ENCODE results near the gene MAB21L3. TPM values are rescaled to one million over a fixed set of nuclear protein-coding genes. Genes with fewer than 3 reads are reported as not detected.
A peak's percentile ranks its signal among the peaks of the same experiment; 100 is the strongest.

MAB21L3 gene
- polyA plus RNA-seq, 5 donors: not detected

DNA sequence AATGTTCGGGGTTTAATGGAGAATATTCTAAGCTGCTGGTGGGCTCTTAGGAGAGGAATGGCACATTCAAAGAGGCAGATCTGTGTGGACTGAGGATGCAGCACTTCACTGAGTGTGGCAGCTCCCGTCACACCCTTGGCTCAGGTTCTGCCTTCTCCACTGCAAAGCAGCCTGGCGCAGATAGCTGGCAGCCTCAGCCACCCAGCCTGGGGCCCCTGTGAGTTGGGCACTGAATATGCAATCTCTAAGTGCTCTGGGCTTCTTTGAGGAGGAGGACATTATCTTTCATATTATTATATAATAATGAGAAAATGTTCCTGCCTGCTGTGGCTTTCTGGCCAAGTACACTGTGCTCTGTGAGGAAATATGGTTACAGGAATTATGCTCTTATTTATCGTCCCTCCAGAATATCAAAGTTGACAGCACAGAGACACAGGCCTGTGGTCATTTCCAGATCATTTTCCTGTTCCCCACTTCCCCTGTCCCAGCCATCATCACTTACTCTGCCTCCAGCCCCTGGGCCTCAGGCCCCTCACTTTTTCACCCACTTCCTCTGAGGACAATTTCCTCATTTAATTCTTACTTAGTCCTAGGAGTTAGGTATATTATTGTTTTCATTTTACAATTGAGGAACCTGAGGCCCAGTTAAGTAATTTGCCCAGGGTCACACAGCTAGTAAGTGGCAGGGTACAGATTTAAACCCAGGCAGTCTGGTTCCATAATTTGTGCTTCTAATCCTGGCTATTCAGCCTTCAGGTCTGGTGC lies 53.6 kb downstream of the MAB21L3 start:
- no peak for DNase-seq

DNA sequence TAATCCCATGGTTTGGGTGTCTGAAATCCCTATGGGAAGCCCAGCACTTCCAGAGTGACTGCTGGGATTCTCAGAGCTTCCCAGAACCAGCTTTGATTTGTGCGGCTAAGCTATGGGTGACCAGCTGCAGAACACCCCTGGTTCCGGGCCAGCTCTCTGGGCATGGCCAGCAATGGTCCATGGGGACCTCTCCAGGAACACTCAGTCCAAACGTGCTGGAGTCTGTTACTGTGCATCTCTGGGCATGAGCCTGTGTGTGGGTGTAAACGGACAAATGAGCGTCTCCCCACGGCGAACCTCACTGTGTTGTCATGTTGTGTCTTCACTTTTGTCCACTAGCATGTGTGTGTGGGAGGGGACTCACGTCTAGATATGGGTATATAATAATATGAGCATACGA lies 54.4 kb downstream of the MAB21L3 start:
- DNase-seq: no peak

DNA sequence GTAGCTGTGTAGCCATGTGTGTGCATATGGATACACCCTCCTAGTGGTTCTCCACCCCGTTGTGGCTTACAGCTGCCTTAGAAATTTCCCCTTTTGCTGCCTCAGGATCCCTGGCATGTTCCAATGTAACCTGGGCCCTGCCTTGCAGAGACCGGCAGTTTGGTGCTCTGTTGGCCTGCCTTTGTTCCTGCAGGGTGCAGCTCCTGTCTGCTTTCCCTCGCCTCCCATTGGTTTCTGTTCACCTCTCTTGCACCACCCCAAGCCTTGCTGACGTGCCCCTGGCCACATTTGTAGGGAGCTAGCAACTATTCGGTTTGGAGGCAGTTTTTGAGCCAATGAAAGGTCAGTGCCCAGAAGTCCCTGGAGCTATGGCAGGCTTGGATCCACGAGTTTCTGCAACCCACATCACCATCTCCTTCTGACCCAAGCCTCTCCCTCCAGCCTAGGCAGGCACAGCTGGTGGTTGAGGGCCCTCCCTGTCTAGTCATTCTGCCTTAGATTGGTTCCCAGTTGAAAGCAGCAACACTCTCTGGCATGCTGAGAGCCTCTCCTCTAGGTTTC lies 54.9 kb downstream of the MAB21L3 start:
- DNase-seq: no peak

DNA sequence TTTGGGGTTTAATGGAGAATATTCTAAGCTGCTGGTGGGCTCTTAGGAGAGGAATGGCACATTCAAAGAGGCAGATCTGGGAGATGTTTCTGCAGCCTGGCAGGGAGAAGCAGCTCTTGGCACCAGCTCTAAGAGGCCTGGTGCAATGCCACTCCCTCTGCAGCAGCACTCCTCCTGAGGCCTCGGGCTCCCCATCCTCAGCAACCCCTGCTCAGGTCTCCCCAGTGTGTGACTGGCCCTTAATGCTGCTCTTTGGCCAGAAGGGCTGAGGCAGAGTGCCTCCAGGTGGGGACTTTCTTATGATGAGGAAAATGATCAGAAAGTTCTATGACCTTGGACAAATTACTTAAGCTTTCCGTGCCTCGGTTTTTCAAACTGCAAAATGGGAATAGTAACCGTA lies 55.5 kb downstream of the MAB21L3 start:
- DNase-seq: no peak

DNA sequence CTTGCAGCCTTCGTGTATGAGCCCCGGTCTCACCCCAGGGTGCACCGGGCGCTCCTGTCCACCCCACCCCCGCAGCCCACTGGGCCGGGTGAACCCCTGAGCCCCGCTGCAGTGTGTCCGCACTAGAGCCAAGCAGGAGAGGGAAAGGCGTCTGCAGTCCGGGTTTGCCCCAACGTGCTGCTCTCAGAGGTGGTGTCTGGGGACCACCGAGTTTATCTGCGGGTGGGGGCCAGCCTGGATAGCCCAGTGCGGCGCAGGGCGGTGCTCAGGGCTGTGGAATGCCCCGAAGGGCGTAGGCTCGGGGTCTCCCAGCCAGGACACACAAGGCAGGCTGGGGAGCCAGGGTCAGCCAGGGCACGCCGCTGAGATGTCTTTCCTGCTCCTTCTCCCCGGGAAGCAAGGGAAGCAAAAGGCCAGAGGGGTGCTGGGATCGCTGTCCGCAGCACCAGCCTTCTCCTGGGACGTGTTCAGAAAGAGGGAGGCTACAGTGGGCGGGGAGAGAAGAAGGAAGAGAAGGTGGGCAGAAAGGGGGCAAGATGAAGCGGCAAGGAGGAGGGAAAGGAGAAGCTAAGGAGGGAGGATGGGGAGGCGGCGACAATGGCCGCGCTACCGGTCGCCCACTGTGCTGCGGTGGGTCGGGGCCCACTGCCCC lies 56.6 kb downstream of the MAB21L3 start:
- no peak for DNase-seq

DNA sequence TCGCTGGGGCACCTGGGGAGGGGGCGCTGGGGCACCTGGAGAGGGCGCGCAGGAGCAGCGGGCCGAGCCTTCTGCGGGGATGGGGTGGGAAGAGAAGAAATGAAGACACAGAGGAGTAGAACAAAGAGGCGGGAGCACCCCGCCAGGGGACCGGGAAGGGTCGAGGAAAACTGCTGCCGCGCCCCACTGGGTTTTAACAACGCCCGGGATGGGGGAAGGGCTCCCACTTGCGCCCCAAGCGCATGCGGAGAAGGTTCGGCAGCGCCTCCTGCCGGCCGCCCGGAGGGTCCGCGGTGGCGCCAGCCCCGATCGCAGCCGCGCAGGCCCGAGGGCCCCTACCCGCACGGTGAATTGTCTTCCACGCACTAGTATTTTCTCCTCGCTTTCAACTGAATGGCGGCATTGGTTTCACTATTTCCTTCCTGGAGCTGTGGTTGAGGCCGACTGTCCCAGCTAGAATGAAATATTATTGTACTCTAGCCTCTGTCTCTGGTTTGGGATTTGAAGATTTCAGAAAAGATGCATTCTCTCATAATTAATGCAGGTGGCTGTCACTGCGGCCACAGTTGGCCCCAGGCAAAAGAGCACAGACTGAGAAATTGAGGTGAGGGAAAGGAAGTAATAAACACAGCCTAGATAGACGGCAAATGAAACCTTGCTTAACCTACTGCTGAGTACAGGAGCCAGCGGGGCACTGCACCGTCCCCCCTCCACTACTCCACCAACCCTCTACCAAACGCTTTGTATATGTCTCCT lies 57.3 kb downstream of the MAB21L3 start:
- peak; percentile 53 to 69 for DNase-seq

DNA sequence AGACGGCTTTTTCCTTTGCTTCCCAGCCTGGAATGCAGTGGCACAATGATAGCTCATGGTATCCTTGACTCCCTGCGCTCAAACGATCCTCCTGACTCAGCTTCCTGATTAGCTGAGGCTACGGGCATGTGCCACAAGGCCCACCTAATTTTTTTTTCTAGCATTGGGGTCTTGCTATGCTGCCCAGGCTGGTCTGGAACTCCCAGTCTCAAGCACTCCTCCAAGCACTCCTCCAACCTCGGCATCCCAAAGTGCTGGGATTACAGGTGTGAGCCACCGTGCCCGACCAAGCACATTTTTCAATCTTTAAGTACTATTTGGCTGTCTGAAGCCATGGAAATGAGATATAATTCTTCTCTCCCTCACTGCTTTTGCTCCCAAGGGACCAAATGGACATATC lies 58.7 kb downstream of the MAB21L3 start:
- DNase-seq: no peak

DNA sequence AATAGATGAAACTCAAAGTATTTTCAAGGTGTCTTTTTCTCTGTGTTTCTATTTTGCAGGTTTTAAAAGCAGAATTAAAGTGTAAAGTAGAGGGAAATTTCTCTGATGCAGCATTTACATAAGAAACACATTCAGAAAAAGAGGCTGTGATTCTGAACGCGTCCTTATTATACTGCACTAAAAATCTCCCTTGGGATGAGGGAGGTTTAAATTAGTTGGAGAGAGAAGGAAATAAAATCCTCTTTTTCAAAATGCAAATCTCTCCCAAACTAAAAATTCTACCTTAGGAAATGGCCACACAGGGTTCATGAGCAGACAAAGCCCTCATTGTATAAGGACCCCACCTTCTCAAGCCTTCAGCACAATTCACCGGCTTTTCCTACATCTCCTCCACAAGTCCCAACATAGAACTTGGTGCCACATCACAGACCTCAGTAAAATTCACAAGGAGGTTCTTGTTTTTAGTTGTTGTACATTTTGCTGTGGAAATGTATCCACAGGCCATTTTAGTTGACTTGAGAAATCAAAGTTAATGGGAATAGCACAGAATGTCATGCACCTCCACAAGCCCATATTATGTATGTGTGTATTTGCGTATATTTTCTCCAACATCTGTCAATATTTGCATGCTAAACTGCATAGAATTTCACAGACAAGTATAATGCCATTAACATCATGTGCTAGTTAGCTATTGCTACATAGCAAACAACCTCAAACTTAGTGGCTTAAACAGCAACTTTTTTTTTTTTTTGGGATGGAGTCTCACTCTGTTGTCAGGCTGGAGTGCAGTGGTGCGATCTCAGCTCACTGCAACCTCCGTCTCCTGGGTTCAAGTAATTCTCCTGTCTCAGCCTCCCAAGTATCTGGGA lies 59.8 kb downstream of the MAB21L3 start:
- no peak for DNase-seq

DNA sequence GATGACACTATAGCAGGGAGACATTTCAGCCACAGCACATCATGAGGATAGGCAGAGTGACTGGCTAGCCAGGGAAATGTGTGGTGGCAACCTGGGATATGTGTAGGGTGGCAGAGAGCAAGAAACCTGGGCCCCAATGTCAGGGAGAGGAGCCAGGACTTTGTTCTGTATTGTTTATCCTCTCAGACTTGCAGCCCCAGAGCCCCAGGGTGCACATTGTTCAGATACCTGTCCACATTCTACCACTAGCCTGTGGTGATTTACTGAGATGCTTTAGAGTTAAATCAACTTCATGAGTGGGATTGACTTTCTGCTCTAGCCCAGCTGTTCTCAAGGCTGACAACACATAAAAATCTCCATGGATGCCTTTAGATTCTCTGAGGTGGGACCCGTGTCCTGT lies 61.5 kb downstream of the MAB21L3 start:
- no peak for DNase-seq

DNA sequence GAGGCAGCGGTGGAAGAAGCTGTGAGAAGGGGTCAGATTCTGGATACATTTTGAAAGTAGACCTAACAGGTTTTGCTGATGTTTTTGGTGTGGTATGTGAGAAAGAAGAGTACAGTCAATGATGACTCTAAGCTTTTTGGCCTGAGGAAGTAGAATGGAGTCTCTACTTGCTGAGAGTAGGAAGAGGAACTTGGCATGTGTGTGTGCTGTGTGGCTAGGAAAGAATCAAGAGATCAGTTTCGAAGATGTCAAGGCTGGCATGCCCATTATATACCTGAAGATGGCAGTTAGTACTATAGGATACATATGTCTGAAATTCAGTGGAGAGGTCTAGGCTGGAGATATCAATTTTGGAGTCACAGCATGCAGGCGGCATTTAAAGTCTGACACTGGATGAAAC lies 64.4 kb downstream of the MAB21L3 start:
- DNase-seq: no peak

DNA sequence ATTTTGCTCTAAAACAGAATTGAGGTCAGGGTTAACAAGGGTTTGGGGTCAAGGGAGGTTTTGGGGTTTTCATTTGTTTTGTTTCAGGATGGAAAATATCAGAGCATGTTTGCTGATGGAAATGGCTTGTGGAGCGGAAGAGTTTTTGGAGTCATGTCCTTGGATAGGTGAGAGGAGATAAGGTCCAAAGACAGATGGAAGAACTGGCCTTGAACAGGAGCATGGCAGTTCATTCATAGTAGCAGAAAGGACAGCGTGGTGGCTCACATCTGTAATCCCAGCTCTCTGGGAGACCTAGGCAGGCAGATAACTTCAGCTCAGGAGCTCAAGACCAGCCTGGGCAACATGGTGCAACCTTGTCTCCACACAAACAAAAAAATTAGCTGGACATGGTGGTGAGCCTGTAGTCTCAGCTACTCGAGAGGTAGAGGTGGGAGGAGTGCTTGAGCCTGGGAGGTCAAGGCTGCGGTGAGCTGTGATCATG lies 65.1 kb downstream of the MAB21L3 start:
- DNase-seq: no peak

DNA sequence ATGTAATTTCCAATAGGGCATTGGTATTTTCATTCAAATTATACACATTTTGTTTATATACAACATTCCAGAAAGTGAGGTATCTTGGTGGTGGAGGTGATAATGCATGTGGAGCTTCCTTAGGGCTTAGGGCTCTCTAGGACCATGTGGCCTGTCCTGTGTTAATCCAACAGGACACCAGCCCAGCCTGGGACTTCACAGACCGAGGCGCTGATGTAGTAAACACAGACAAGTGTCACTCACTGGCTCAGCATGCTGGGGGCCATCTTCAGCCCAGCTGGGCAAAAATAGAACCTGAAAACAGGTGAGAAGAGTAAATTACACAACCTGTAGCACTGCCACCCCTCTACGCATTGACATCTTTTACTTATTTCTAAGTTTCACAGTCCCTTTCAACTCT lies 66.7 kb downstream of the MAB21L3 start:
- no peak for DNase-seq

DNA sequence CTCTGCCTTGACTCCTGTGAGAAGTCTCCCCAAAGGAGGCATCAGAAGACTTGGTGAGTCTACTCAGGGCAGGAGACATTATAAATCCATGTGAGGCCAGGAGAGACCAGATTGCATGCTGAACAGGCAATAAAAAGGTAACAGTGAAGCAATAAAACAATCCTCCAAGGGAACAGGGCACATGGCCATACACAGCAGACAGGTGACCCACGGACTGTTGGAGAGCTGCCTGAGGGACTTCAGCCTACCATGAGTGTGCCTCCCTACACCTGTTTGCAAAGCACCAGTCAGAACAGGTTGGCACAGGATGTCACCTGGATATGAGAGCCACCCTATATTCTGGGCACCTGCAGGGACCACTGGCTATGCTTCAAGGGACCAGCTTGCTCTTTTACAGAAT lies 67.6 kb downstream of the MAB21L3 start:
- no peak for DNase-seq

DNA sequence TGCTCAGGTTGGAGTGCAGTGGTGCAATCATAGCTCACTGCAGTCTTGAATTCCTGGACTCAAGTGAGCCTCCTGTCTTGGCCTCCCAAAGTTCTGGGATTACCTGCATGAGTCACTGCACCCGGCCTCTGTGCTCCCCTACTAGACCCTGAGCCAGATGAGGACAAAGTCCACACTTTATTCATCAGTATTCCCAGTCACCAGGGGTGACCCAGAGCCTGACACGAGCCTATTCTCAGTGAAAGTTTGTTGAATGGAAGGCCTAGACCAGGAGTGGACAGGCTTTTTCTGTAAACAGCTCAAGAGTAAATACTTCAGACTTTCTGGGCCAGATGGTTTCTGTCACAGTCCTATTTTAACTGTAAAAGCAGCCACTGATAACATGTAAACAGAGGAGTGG lies 68.2 kb downstream of the MAB21L3 start:
- peak in 1 of 2 donors; percentile 25 for DNase-seq

DNA sequence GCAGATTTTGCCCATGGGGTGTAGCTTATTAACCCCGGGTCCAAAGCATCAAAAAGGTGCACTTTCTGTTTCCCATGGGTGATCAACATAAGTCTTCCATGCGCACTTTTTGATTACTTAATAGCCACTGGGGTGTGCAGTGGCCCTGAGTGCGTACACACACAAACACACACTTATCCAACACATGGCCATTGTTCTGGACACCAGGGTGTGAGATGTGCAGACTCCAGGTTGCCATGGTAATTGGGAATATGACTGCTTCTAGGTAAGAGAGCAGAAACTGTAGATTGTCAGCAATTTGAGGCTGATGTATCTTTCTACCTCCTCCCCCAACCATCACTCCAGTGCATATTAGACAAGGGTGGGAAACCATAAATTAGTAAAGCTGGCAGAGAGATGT lies 68.8 kb downstream of the MAB21L3 start:
- DNase-seq: no peak

DNA sequence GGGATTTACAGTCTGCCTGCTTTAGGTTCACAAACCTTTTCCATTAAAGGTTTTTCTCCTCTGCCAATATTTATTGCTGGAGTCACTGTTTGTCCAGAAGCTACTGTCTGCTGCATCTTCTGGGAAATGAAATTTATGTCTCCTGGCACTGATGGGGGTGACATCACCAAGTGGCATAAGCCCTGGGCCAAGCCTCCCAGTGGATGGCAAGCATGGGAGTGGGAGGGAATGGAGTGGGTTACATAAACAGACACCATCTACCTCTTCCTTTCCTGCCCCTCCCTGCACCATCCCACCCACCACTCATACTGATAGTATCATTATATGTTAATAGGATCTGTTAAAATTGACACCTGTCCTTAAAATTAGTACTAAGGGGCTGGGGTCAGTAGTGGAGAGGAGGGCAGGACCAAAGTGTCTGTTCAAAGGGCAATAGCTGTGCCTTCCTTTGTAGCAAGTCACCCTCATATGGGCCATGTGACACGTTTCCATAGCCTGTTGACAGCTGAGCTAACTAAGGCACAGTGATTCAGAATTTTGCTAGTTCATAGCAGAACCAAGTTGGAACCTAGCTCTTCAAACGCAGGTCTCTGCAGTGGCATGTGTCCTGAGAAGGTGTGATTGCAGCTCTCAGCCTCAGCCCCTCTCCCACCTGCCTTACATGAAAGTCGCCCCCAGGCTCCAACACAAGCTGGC lies 71.0 kb downstream of the MAB21L3 start:
- DNase-seq: no peak
